ENCODE results near the gene STAM.

STAM gene

GRCh38 chr10:17660921-17661320, 17.0 kb downstream of the STAM start:
- Histone ChIP-seq H3K4me2 (ENCODE audit: low read depth, low read length) (no peak overlapping the region), H3K79me2 (ENCODE audit: low read length) (peaks cover 58% of the 10 kb centered on the region), H2AFZ (ENCODE audit: low read length) (no peak overlapping the region), H3K9me3 (replicated peaks; ENCODE audit: insufficient read depth, low read length) (no peaks in the 10 kb centered on the region), H3K9ac (ENCODE audit: low read length) (no peak overlapping the region), H3K27me3 (replicated peaks; ENCODE audit: insufficient read depth, low read length) (no peaks in the 10 kb centered on the region), H3K27ac (ENCODE audit: low read length) (no peak overlapping the region), H3F3A (ENCODE audit: insufficient read depth, low read length) (no peaks in the 10 kb centered on the region), H3K36me3 (replicated peaks; ENCODE audit: insufficient read depth, low read length) (no peaks in the 10 kb centered on the region; the same call in 1 of the 2 replicates), H4K20me1 (ENCODE audit: insufficient read depth, low read length) (no peaks in the 10 kb centered on the region), H3K4me3 (ENCODE audit: low read length) (no peak overlapping the region), H3K9me2 (replicated peaks; ENCODE audit: insufficient read depth, low read length) (no peaks in the 10 kb centered on the region), H3K4me1 (ENCODE audit: low read length) (no peaks in the 10 kb centered on the region)
- TF ChIP-seq CTCF (IDR thresholded peaks at IDR 0.05; ENCODE audit: low read length), result no peak
- no peak for TF ChIP-seq EZH2 (optimal IDR thresholded peaks at IDR 0.05; ENCODE audit: low read depth, low read length)
- no peak for TF ChIP-seq EZH2phosphoT487 (IDR thresholded peaks at IDR 0.05; ENCODE audit: low read length)
- no peak for DNase-seq

- H3F3A ChIP-seq (ENCODE audit: insufficient read depth, low read length), result no peaks in the 10 kb centered on the region
- peaks cover 55% of the 10 kb centered on the region for H3K79me2 ChIP-seq (ENCODE audit: low read length)
- H3K4me3 ChIP-seq (ENCODE audit: low read length), result no peak overlapping the region
- no peaks in the 10 kb centered on the region for H3K9me3 ChIP-seq (replicated peaks; ENCODE audit: insufficient read depth, low read length)
- no peak overlapping the region for H2AFZ ChIP-seq (ENCODE audit: low read length)
- H3K36me3 ChIP-seq (replicated peaks; ENCODE audit: insufficient read depth, low read length), result no peaks in the 10 kb centered on the region; the same call in 1 of the 2 replicates
- H3K4me2 ChIP-seq (ENCODE audit: low read depth, low read length), result no peak overlapping the region
- no peaks in the 10 kb centered on the region for H4K20me1 ChIP-seq (ENCODE audit: insufficient read depth, low read length)
- H3K9ac ChIP-seq (ENCODE audit: low read length), result no peak overlapping the region
- TF ChIP-seq EZH2 (optimal IDR thresholded peaks at IDR 0.05; ENCODE audit: low read depth, low read length) (no peak), EZH2phosphoT487 (IDR thresholded peaks at IDR 0.05; ENCODE audit: low read length) (no peak), CTCF (IDR thresholded peaks at IDR 0.05; ENCODE audit: low read length) (no peak)
- no peaks in the 10 kb centered on the region for H3K9me2 ChIP-seq (replicated peaks; ENCODE audit: insufficient read depth, low read length)
- no peaks in the 10 kb centered on the region for H3K27me3 ChIP-seq (replicated peaks; ENCODE audit: insufficient read depth, low read length)
- H3K4me1 ChIP-seq (ENCODE audit: low read length), result no peaks in the 10 kb centered on the region
- H3K27ac ChIP-seq (ENCODE audit: low read length), result no peak overlapping the region
- no peak for DNase-seq
These were observed 17.6 kb downstream of the STAM start for GRCh38 chr10:17661510-17661909.

- Histone ChIP-seq H3K36me3 (replicated peaks; ENCODE audit: insufficient read depth, low read length) (no peaks in the 10 kb centered on the region; the same call in 1 of the 2 replicates), H3K4me2 (ENCODE audit: low read depth, low read length) (no peak overlapping the region), H3K27ac (ENCODE audit: low read length) (no peak overlapping the region), H3K9me2 (replicated peaks; ENCODE audit: insufficient read depth, low read length) (no peaks in the 10 kb centered on the region), H3K9ac (ENCODE audit: low read length) (no peak overlapping the region), H3K4me1 (ENCODE audit: low read length) (no peaks in the 10 kb centered on the region), H4K20me1 (ENCODE audit: insufficient read depth, low read length) (no peaks in the 10 kb centered on the region), H2AFZ (ENCODE audit: low read length) (no peak overlapping the region), H3F3A (ENCODE audit: insufficient read depth, low read length) (no peaks in the 10 kb centered on the region), H3K79me2 (ENCODE audit: low read length) (peaks cover 46% of the 10 kb centered on the region), H3K9me3 (replicated peaks; ENCODE audit: insufficient read depth, low read length) (no peaks in the 10 kb centered on the region), H3K4me3 (ENCODE audit: low read length) (no peak overlapping the region), H3K27me3 (replicated peaks; ENCODE audit: insufficient read depth, low read length) (no peaks in the 10 kb centered on the region)
- DNase-seq, result no peak
- TF ChIP-seq EZH2phosphoT487 (IDR thresholded peaks at IDR 0.05; ENCODE audit: low read length), result no peak
- no peak for TF ChIP-seq EZH2 (optimal IDR thresholded peaks at IDR 0.05; ENCODE audit: low read depth, low read length)
- no peak for TF ChIP-seq CTCF (IDR thresholded peaks at IDR 0.05; ENCODE audit: low read length)
These were observed 18.5 kb downstream of the STAM start for GRCh38 chr10:17662193-17663138.

Measured in MM.1S (cell line).